ENCODE data around the gene CNPY1.
"Not testable (repeated sequence)": the region's sequence is repeated elsewhere in the genome, so short reads cannot be mapped to it uniquely, and the experiment has no call there.

Gene CNPY1

DNA sequence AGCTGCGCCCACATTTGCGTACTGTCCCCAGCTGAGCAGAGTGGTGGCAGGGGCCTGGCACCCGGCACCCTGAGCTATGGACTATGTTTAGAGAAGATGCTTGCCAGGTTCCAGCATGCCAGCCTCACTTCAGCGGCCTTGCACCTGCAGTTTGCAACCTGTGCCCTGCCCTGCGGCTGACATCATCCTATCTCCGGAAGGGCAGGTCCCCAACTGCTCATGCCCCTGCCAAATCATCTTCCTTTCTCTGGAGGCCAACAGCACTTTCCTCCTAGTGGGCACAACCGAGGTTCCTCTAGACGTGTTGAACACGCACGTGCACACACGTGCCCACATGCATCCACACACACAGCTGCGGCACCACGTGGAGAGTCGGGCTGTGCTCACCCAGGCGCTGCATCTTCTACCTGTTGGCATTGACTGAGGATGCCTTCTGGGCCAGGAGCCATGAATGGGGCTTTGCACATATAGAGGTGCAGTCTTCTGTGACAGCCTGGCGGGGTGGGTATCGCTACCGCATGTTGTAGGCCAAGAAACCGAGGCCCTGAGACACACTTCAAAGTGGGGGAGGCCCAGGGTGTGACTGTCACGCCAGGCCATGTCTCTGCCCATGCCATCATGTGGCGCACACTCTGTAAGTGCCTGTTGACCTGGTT lies 24.5 kb downstream of the CNPY1 start:
- no peaks in the 10 kb centered on the region for H3K79me1 ChIP-seq (ENCODE audit: low read length)
- no CpG with 5 or more reads among the region's 21 CpGs for WGBS (ENCODE audit: extremely low coverage, insufficient coverage, low lambda C conversion rate)
- H3K36me3 ChIP-seq (ENCODE audit: control insufficient read depth, insufficient read depth, low read length), result no peaks in the 10 kb centered on the region
- DNase-seq, result no peak
- H3K27me3 ChIP-seq (ENCODE audit: insufficient read depth, low read length, poor library complexity), result no peaks in the 10 kb centered on the region
- H3K9ac ChIP-seq (ENCODE audit: low read length), result no peak overlapping the region
- H3K4me1 ChIP-seq (ENCODE audit: control insufficient read depth, low read depth, low read length), result no peaks in the 10 kb centered on the region
- no peak overlapping the region for H3K23ac ChIP-seq (ENCODE audit: low read length)
- no peak overlapping the region for H2BK120ac ChIP-seq (ENCODE audit: low read depth, low read length)
- H3K56ac ChIP-seq (ENCODE audit: low read length), result no peak overlapping the region
- H4K5ac ChIP-seq (ENCODE audit: low read length), result no peak overlapping the region
- H4K8ac ChIP-seq (ENCODE audit: low read depth, low read length), result no peak overlapping the region
- no peak overlapping the region for H3K4me3 ChIP-seq (ENCODE audit: low read length)
- H3K4ac ChIP-seq (ENCODE audit: low read depth, low read length), result no peak overlapping the region
- no peak overlapping the region for H3K18ac ChIP-seq (ENCODE audit: low read length)
- no peak overlapping the region for H2AK5ac ChIP-seq (ENCODE audit: low read length)
- no peak overlapping the region for H3K4me2 ChIP-seq (ENCODE audit: low read length)
- H3K27ac ChIP-seq (ENCODE audit: low read depth, low read length), result no peak overlapping the region
- H3K79me2 ChIP-seq (ENCODE audit: control insufficient read depth, insufficient read depth, low read length), result no peaks in the 10 kb centered on the region
- no peak overlapping the region for H2BK5ac ChIP-seq (ENCODE audit: low read length)
- no peak overlapping the region for H2BK15ac ChIP-seq (replicated peaks; ENCODE audit: low read depth)

GRCh38 chr7:155521007-155521742 lies 25.2 kb downstream of the CNPY1 start:
- H3K9ac ChIP-seq (ENCODE audit: low read length), result no peak overlapping the region
- DNase-seq, result no peak
- no CpG with 5 or more reads among the region's 14 CpGs for WGBS (ENCODE audit: extremely low coverage, insufficient coverage, low lambda C conversion rate)

GRCh38 chr7:155520114-155520513 lies 26.2 kb downstream of the CNPY1 start:
- Histone ChIP-seq H2BK5ac (ENCODE audit: low read length) (no peak overlapping the region), H3K4me2 (ENCODE audit: low read length) (no peak overlapping the region), H3K18ac (ENCODE audit: low read length) (no peak overlapping the region), H3K4ac (ENCODE audit: low read depth, low read length) (no peak overlapping the region), H3K4me1 (ENCODE audit: control insufficient read depth, low read depth, low read length) (no peaks in the 10 kb centered on the region), H3K56ac (ENCODE audit: low read length) (no peak overlapping the region), H3K4me3 (ENCODE audit: low read length) (no peak overlapping the region), H3K23ac (ENCODE audit: low read length) (no peak overlapping the region), H4K8ac (ENCODE audit: low read depth, low read length) (no peak overlapping the region), H4K5ac (ENCODE audit: low read length) (no peak overlapping the region), H2AK5ac (ENCODE audit: low read length) (no peak overlapping the region), H3K79me2 (ENCODE audit: control insufficient read depth, insufficient read depth, low read length) (no peaks in the 10 kb centered on the region), H3K36me3 (ENCODE audit: control insufficient read depth, insufficient read depth, low read length) (no peaks in the 10 kb centered on the region), H3K79me1 (ENCODE audit: low read length) (no peaks in the 10 kb centered on the region), H2BK15ac (replicated peaks; ENCODE audit: low read depth) (no peak overlapping the region), H3K27ac (ENCODE audit: low read depth, low read length) (no peak overlapping the region), H3K9ac (ENCODE audit: low read length) (no peak overlapping the region), H2BK120ac (ENCODE audit: low read depth, low read length) (no peak overlapping the region), H3K27me3 (ENCODE audit: insufficient read depth, low read length, poor library complexity) (no peaks in the 10 kb centered on the region)
- no peak for DNase-seq
- WGBS (ENCODE audit: extremely low coverage, insufficient coverage, low lambda C conversion rate), result no CpG with 5 or more reads among the region's 7 CpGs

More at GRCh38 chr7:155521007-155521742, 25.2 kb downstream of the CNPY1 start:
- H2AK5ac ChIP-seq (ENCODE audit: low read length), result no peak overlapping the region
- H3K18ac ChIP-seq (ENCODE audit: low read length), result no peak overlapping the region
- no peaks in the 10 kb centered on the region for H3K79me1 ChIP-seq (ENCODE audit: low read length)
- H3K79me2 ChIP-seq (ENCODE audit: control insufficient read depth, insufficient read depth, low read length), result no peaks in the 10 kb centered on the region
- H2BK15ac ChIP-seq (replicated peaks; ENCODE audit: low read depth), result no peak overlapping the region
- no peaks in the 10 kb centered on the region for H3K27me3 ChIP-seq (ENCODE audit: insufficient read depth, low read length, poor library complexity)
- no peak overlapping the region for H4K5ac ChIP-seq (ENCODE audit: low read length)
- H3K56ac ChIP-seq (ENCODE audit: low read length), result no peak overlapping the region
- no peaks in the 10 kb centered on the region for H3K36me3 ChIP-seq (ENCODE audit: control insufficient read depth, insufficient read depth, low read length)
- no peak overlapping the region for H2BK5ac ChIP-seq (ENCODE audit: low read length)
- H3K4ac ChIP-seq (ENCODE audit: low read depth, low read length), result no peak overlapping the region
- H3K23ac ChIP-seq (ENCODE audit: low read length), result no peak overlapping the region
- no peak overlapping the region for H3K4me3 ChIP-seq (ENCODE audit: low read length)
- no peak overlapping the region for H3K4me2 ChIP-seq (ENCODE audit: low read length)
- H2BK120ac ChIP-seq (ENCODE audit: low read depth, low read length), result no peak overlapping the region
- H3K4me1 ChIP-seq (ENCODE audit: control insufficient read depth, low read depth, low read length), result no peaks in the 10 kb centered on the region
- no peak overlapping the region for H4K8ac ChIP-seq (ENCODE audit: low read depth, low read length)
- H3K27ac ChIP-seq (ENCODE audit: low read depth, low read length), result no peak overlapping the region

DNA sequence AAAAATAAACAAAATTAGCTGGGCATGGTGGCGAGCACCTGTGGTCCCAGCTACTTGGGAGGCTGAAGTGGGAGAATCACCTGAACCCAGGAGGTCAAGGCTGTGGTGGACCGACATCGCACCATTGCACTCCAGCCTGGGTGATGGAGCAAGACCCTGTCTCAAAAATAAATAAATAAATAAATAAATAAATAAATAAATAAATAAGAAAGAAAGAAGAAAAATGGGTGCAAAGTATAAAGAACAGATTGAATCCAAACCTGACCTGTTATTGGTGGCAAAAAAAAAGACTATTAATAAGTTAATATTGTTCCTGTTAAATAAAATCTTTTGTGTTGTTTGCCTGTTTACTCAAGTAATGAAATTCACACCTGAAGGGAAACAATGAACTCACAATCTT lies 27.0 kb downstream of the CNPY1 start:
- H3K23ac ChIP-seq (ENCODE audit: low read length); H3K4me3 ChIP-seq (ENCODE audit: low read length); H3K4me1 ChIP-seq (ENCODE audit: control insufficient read depth, low read depth, low read length); H3K4me2 ChIP-seq (ENCODE audit: low read length); H3K56ac ChIP-seq (ENCODE audit: low read length); H2AK5ac ChIP-seq (ENCODE audit: low read length); DNase-seq; H4K5ac ChIP-seq (ENCODE audit: low read length); H2BK15ac ChIP-seq (replicated peaks; ENCODE audit: low read depth); H3K36me3 ChIP-seq (ENCODE audit: control insufficient read depth, insufficient read depth, low read length); H3K79me1 ChIP-seq (ENCODE audit: low read length); H3K27me3 ChIP-seq (ENCODE audit: insufficient read depth, low read length, poor library complexity); H3K4ac ChIP-seq (ENCODE audit: low read depth, low read length); H3K79me2 ChIP-seq (ENCODE audit: control insufficient read depth, insufficient read depth, low read length); H3K18ac ChIP-seq (ENCODE audit: low read length); H2BK120ac ChIP-seq (ENCODE audit: low read depth, low read length); H3K9ac ChIP-seq (ENCODE audit: low read length); H3K27ac ChIP-seq (ENCODE audit: low read depth, low read length); H4K8ac ChIP-seq (ENCODE audit: low read depth, low read length); H2BK5ac ChIP-seq (ENCODE audit: low read length): not testable (repeated sequence)
- no CpG with 5 or more reads among the region's 3 CpGs for whole genome bisulfite sequencing (ENCODE audit: extremely low coverage, insufficient coverage, low lambda C conversion rate)

- no peak for DNase-seq
- H3K18ac ChIP-seq (ENCODE audit: low read length), result no peak overlapping the region
- no peak overlapping the region for H4K8ac ChIP-seq (ENCODE audit: low read depth, low read length)
- no peak overlapping the region for H4K5ac ChIP-seq (ENCODE audit: low read length)
- H2AK5ac ChIP-seq (ENCODE audit: low read length), result no peak overlapping the region
- H3K36me3 ChIP-seq (ENCODE audit: control insufficient read depth, insufficient read depth, low read length), result no peaks in the 10 kb centered on the region
- H2BK5ac ChIP-seq (ENCODE audit: low read length), result no peak overlapping the region
- H3K27me3 ChIP-seq (ENCODE audit: insufficient read depth, low read length, poor library complexity), result no peaks in the 10 kb centered on the region
- H3K23ac ChIP-seq (ENCODE audit: low read length), result no peak overlapping the region
- H3K4me1 ChIP-seq (ENCODE audit: control insufficient read depth, low read depth, low read length), result no peaks in the 10 kb centered on the region
- no peak overlapping the region for H3K27ac ChIP-seq (ENCODE audit: low read depth, low read length)
- H3K4ac ChIP-seq (ENCODE audit: low read depth, low read length), result no peak overlapping the region
- H3K4me3 ChIP-seq (ENCODE audit: low read length), result no peak overlapping the region
- H3K56ac ChIP-seq (ENCODE audit: low read length), result no peak overlapping the region
- no peak overlapping the region for H2BK120ac ChIP-seq (ENCODE audit: low read depth, low read length)
- H3K9ac ChIP-seq (ENCODE audit: low read length), result no peak overlapping the region
- H3K4me2 ChIP-seq (ENCODE audit: low read length), result no peak overlapping the region
- H3K79me1 ChIP-seq (ENCODE audit: low read length), result no peaks in the 10 kb centered on the region
- whole genome bisulfite sequencing (ENCODE audit: extremely low coverage, insufficient coverage, low lambda C conversion rate), result no CpG with 5 or more reads among the region's 7 CpGs
- no peak overlapping the region for H2BK15ac ChIP-seq (replicated peaks; ENCODE audit: low read depth)
- H3K79me2 ChIP-seq (ENCODE audit: control insufficient read depth, insufficient read depth, low read length), result no peaks in the 10 kb centered on the region
Observed at GRCh38 chr7:155518633-155519032, 27.7 kb downstream of the CNPY1 start.
